HEK293 (cell line): ENCODE results near the gene HASPIN.
A peak's percentile ranks its signal among the peaks of the same experiment; 100 is the strongest.
"Not testable (repeated sequence)": the region's sequence is repeated elsewhere in the genome, so short reads cannot be mapped to it uniquely, and the experiment has no call there.

Source experiments
- CTCF ChIA-PET: fragments of 350-600 bp; formaldehyde crosslinking; extraction: SDS; loops from one replicate; lab custom pipeline; 2021; ENCODE audit warnings: antibody characterized with exemption; lab: Yijun Ruan, JAX
- POLR2A ChIA-PET: fragments of 300-600 bp; formaldehyde crosslinking; extraction: SDS; loops from one replicate; lab custom pipeline; 2020; ENCODE audit warnings: antibody characterized with exemption, inconsistent platforms; lab: Yijun Ruan, JAX
- H3K27ac ChIP-seq: fragments of 200-500 bp; sonication (Bioruptor generic); 2 replicates; pipeline ENCODE4 v1.5.1; 2014; ENCODE audit warnings: low read depth, low read length, control low read depth, inconsistent platforms; ENCODE audit errors: extremely low read depth
- H3K36me3 ChIP-seq, 2 experiments: fragments of 200-500 bp in 1 of 2; sonication (Bioruptor generic) in 1 of 2; 1 replicate in 1 of 2; 2 replicates in 1 of 2; pipeline ENCODE4 v1.5.1; 2014 to 2017; ENCODE audit warnings: inconsistent platforms in 2 of 2, low read length in 2 of 2; ENCODE audit not compliant: control insufficient read depth in 2 of 2, insufficient read depth in 1 of 2
- H3K4me1 ChIP-seq: fragments of 200-500 bp; sonication (Bioruptor generic); 2 replicates; pipeline ENCODE4 v1.5.1; 2014; ENCODE audit warnings: mild to moderate bottlenecking, low read length, inconsistent platforms; ENCODE audit not compliant: control insufficient read depth, insufficient read depth
- H3K4me3 ChIP-seq: 2 replicates; pipeline ENCODE4 v1.5.1; 2011; ENCODE audit warnings: low read depth, mild to moderate bottlenecking, control low read depth, low read length, moderate library complexity
- H3K9me3 ChIP-seq: fragments of 200-500 bp; sonication (Bioruptor generic); 2 replicates; pipeline ENCODE4 v1.5.1; 2014; ENCODE audit warnings: low read depth, low read length, inconsistent platforms; ENCODE audit not compliant: control insufficient read depth, insufficient read depth
- BCL11B ChIP-seq: fragments of 450-650 bp; formaldehyde crosslinking; IDR thresholded peaks from 2 replicates; pipeline ENCODE4 v1.5.1; 2016; ENCODE audit warnings: low read depth, missing biosample characterization, missing genetic modification characterization
- OVOL3 ChIP-seq: fragments of 450-650 bp; formaldehyde crosslinking; IDR thresholded peaks from 2 replicates; pipeline ENCODE4 v1.5.1; 2016; ENCODE audit warnings: missing biosample characterization, missing genetic modification characterization
- SP7 ChIP-seq: fragments of 450-650 bp; formaldehyde crosslinking; IDR thresholded peaks from 2 replicates; pipeline ENCODE4 v1.5.1; 2016; ENCODE audit warnings: missing biosample characterization, missing genetic modification characterization
- ZBTB26 ChIP-seq: fragments of 450-650 bp; formaldehyde crosslinking; optimal IDR thresholded peaks from 2 replicates; pipeline ENCODE3; 2016; ENCODE audit warnings: missing biosample characterization, mild to moderate bottlenecking, missing genetic modification characterization
- ZBTB7A ChIP-seq: fragments of 450-650 bp; formaldehyde crosslinking; IDR thresholded peaks from 2 replicates; pipeline ENCODE4 v1.5.1; 2016; ENCODE audit warnings: low read depth, missing biosample characterization, missing genetic modification characterization
- ZFP37 ChIP-seq: fragments of 450-650 bp; formaldehyde crosslinking; IDR thresholded peaks from 2 replicates; pipeline ENCODE4 v1.5.1; 2016; ENCODE audit warnings: missing biosample characterization, missing genetic modification characterization
- ZNF10 ChIP-seq: fragments of 450-650 bp; formaldehyde crosslinking; IDR thresholded peaks from 2 replicates; pipeline ENCODE4 v1.5.1; 2017; ENCODE audit warnings: missing biosample characterization, missing genetic modification characterization
- ZNF121 ChIP-seq: fragments of 450-650 bp; formaldehyde crosslinking; IDR thresholded peaks from 2 replicates; pipeline ENCODE4 v1.5.1; 2016; ENCODE audit warnings: missing biosample characterization, missing genetic modification characterization
- ZNF132 ChIP-seq: fragments of 450-650 bp; formaldehyde crosslinking; IDR thresholded peaks from 2 replicates; pipeline ENCODE4 v1.5.1; 2017; ENCODE audit warnings: missing biosample characterization, missing genetic modification characterization, borderline replicate concordance
- ZNF148 ChIP-seq: fragments of 450-650 bp; formaldehyde crosslinking; IDR thresholded peaks from 2 replicates; pipeline ENCODE4 v1.5.0; 2017; ENCODE audit warnings: missing biosample characterization, missing genetic modification characterization, borderline replicate concordance
- ZNF214 ChIP-seq: fragments of 450-650 bp; formaldehyde crosslinking; IDR thresholded peaks from 2 replicates; pipeline ENCODE4 v1.5.1; 2017; ENCODE audit warnings: missing biosample characterization, mild to moderate bottlenecking, missing genetic modification characterization, borderline replicate concordance
- ZNF311 ChIP-seq: fragments of 450-650 bp; formaldehyde crosslinking; IDR thresholded peaks from 2 replicates; pipeline ENCODE4 v1.5.1; 2017; ENCODE audit warnings: missing biosample characterization, missing genetic modification characterization, borderline replicate concordance
- ZNF513 ChIP-seq: fragments of 450-650 bp; IDR thresholded peaks from 2 replicates; pipeline ENCODE4 v1.5.1; 2018; ENCODE audit warnings: missing biosample characterization, missing genetic modification characterization
- ZNF561 ChIP-seq: fragments of 450-650 bp; IDR thresholded peaks from 2 replicates; pipeline ENCODE4 v1.5.1; 2018; ENCODE audit warnings: missing biosample characterization, missing genetic modification characterization, borderline replicate concordance
- ZNF654 ChIP-seq: fragments of 450-650 bp; formaldehyde crosslinking; IDR thresholded peaks from 2 replicates; pipeline ENCODE4 v1.5.1; 2016; ENCODE audit warnings: low read depth, missing biosample characterization, missing genetic modification characterization
- ZNF677 ChIP-seq: fragments of 450-650 bp; IDR thresholded peaks from 2 replicates; pipeline ENCODE4 v1.5.0; 2018; ENCODE audit warnings: missing biosample characterization, mild to moderate bottlenecking, missing genetic modification characterization, moderate library complexity
- ZNF76 ChIP-seq: fragments of 450-650 bp; formaldehyde crosslinking; IDR thresholded peaks from 2 replicates; pipeline ENCODE4; 2016; ENCODE audit warnings: low read depth, missing biosample characterization, missing genetic modification characterization, borderline replicate concordance
- TF ChIP-seq, protein P1 (sequence below): fragments of 450-650 bp; formaldehyde crosslinking; IDR thresholded peaks from 2 replicates; pipeline ENCODE4 v1.5.1; 2016; ENCODE audit warnings: missing biosample characterization, missing genetic modification characterization
- TF ChIP-seq, protein P2 (sequence below): fragments of 450-650 bp; formaldehyde crosslinking; IDR thresholded peaks from 2 replicates; pipeline ENCODE4 v1.5.1; 2016; ENCODE audit warnings: missing biosample characterization, missing genetic modification characterization
- TF ChIP-seq, protein P3 (sequence below): fragments of 450-650 bp; formaldehyde crosslinking; IDR thresholded peaks from 2 replicates; pipeline ENCODE4 v1.5.1; 2016; ENCODE audit warnings: missing biosample characterization, missing genetic modification characterization

The HASPIN gene

DNA sequence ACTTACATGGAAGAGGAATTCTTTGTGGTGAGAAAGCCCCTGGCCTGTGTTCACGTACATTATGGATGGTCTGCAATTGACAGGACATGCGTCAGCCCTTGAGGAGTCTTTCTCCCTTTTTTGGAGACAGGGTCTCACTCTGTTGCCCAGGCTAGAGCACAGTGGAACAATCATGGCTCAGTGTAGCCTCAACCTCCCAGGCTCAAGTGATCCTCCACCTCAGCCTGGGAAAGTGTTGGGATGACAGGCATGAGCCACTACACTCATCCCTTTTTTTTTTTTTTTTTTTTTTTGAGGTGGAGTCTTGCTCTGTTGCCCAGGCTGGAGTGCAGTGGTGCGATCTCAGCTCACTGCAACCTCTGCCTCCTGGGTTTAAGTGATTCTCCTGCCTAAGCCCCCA, 4.4 kb downstream of the HASPIN start:
- not testable (repeated sequence) for H3K27ac ChIP-seq, H3K9me3 ChIP-seq, H3K4me3 ChIP-seq, H3K4me1 ChIP-seq
- POLR2A ChIA-PET, result interaction anchor here (0.7 to 1.5 kb wide), 4 partner anchors 10 to 430 kb away, joined by 3 to 6 read pairs (median 4); partner anchors contain the start of gene CAMKK1
- TF ChIP-seq ZNF121, result peak; percentile 79
- TF ChIP-seq, all 188 proteins: peak for 1; not testable (repeated sequence) for 187
- CTCF ChIA-PET, result interaction anchor here (1.7 to 8.4 kb wide), 2 partner anchors 10 to 45 kb away, joined by 6 to 84 read pairs; no protein-coding TSS in a partner anchor
- H3K36me3 ChIP-seq, result peaks cover 28 to 40% of the 10 kb centered on the region in 2 experiments

DNA sequence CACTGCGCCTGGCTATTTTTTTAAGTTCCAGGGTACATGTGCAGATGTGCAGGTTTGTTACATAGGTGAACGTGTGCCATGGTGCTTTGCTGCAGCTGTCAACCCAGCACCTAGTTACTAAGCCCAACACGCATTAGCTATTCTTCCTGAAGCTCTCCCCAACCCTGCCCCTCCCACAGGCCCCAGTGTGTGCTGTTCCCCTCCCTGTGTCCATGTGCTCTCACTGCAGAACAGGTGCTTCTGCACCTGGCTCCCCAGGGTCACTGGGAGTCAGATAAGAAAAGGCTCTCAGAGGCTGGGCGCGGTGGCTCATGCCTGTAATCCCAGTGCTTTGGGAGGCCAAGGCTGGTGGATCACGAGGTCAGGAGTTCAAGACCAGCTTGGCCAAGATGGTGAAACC, 6.2 kb downstream of the HASPIN start:
- POLR2A ChIA-PET, result no interaction called here
- CTCF ChIA-PET, result interaction anchor here (1.7 to 8.4 kb wide), 2 partner anchors 9 to 98 kb away, joined by 4 to 84 read pairs; no protein-coding TSS in a partner anchor
- Histone ChIP-seq H3K36me3 (peaks cover 28 to 36% of the 10 kb centered on the region in 2 experiments), H3K9me3 (no peaks in the 10 kb centered on the region), H3K4me3 (no peak overlapping the region)
- TF ChIP-seq ZBTB7A (tag by site-specific recombination), result no peak
- no peak for TF ChIP-seq ZNF10
- no peak for TF ChIP-seq ZNF311 (tag by site-specific recombination)
- TF ChIP-seq ZNF513 (tag by site-specific recombination), result no peak
- no peak for TF ChIP-seq ZNF214 (tag by site-specific recombination)
- TF ChIP-seq OVOL3, result no peak
- TF ChIP-seq SP7 (tag by site-specific recombination), result no peak
- TF ChIP-seq, protein P1, sequence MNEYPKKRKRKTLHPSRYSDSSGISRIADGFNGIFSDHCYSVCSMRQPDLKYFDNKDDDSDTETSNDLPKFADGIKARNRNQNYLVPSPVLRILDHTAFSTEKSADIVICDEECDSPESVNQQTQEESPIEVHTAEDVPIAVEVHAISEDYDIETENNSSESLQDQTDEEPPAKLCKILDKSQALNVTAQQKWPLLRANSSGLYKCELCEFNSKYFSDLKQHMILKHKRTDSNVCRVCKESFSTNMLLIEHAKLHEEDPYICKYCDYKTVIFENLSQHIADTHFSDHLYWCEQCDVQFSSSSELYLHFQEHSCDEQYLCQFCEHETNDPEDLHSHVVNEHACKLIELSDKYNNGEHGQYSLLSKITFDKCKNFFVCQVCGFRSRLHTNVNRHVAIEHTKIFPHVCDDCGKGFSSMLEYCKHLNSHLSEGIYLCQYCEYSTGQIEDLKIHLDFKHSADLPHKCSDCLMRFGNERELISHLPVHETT, result no peak
- no peak for TF ChIP-seq BCL11B
- TF ChIP-seq ZBTB26 (tag by site-specific recombination), result no peak
- no peak for TF ChIP-seq ZNF677 (tag by site-specific recombination)
- TF ChIP-seq, protein P2, sequence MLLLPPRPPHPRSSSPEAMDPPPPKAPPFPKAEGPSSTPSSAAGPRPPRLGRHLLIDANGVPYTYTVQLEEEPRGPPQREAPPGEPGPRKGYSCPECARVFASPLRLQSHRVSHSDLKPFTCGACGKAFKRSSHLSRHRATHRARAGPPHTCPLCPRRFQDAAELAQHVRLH (tag by site-specific recombination), result no peak
- TF ChIP-seq ZNF76 (tag by site-specific recombination), result no peak
- TF ChIP-seq ZNF132 (tag by site-specific recombination), result no peak
- TF ChIP-seq ZFP37 (tag by site-specific recombination), result no peak
- no peak for TF ChIP-seq ZNF654 (tag by site-specific recombination)
- TF ChIP-seq, protein P3, sequence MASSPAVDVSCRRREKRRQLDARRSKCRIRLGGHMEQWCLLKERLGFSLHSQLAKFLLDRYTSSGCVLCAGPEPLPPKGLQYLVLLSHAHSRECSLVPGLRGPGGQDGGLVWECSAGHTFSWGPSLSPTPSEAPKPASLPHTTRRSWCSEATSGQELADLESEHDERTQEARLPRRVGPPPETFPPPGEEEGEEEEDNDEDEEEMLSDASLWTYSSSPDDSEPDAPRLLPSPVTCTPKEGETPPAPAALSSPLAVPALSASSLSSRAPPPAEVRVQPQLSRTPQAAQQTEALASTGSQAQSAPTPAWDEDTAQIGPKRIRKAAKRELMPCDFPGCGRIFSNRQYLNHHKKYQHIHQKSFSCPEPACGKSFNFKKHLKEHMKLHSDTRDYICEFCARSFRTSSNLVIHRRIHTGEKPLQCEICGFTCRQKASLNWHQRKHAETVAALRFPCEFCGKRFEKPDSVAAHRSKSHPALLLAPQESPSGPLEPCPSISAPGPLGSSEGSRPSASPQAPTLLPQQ (tag by site-specific recombination), result no peak
- no peak for TF ChIP-seq ZNF148 (tag by site-specific recombination)
- no peak for TF ChIP-seq ZNF561 (tag by site-specific recombination)
- TF ChIP-seq, all 188 proteins: peak for 0
- Histone ChIP-seq H3K4me1 (peaks cover 5% of the 10 kb centered on the region), H3K27ac (no peak overlapping the region)
